ENCODE results near the gene PROX2. TPM values are rescaled to one million over a fixed set of nuclear protein-coding genes. Genes with fewer than 3 reads are reported as not detected.

PROX2 gene
- total and polyA plus RNA-seq, 2 donors (not counting 1 experiment from before 2014, with no cell fraction given), result 0.03 to 0.07 TPM

DNA sequence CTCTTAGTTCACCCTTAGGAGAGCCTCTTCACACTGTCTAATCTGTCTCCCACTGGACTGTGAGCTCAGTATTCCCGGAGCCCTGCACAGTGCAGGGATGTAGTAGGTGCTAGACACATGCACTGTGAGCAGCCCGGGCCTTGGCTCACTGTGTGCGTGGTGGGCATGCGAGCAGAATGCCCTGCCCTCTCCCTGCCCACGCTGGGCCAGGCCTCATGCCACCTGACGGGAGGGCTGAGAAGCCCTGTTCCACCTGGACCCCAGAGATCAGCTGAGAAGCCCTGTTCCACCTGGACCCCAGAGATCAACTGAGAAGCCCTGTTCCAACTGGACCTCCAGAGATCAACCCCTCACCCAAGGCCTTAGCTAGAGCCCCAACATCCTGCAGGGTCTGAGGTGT lies 36.2 kb upstream of the PROX2 start:
- DNase-seq, result no peak
- H3K4me2 ChIP-seq (replicated peaks; ENCODE audit: low read depth, low read length, poor library complexity, severe bottlenecking), result no peak overlapping the region

DNA sequence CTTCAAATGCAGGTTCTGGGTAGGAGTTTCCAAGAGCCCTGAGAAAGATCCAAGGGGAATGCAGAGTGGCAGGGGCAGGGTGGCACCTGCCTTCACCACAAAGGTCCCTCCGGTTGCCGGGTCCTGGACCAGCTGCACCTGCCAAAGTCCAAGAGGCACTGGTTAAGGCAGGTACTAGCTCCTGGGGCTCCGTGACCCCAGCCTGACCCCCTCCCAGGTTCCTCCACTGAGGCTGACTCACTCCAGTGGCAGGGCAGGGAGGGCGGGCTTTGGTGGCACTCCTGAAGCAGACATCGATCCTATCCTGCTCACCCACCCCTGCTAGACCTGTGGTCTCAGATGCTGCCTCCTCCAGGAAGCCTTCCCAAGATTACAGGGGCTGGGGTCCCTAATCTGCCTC lies 35.8 kb upstream of the PROX2 start:
- no peaks in the 10 kb centered on the region for H3K9me3 ChIP-seq (ENCODE audit: control extremely low read depth in 1 of 3, control insufficient read depth in 2 of 3, insufficient read depth in 1 of 3, low read length in 2 of 3)
- H3K27ac ChIP-seq (ENCODE audit: low read length in 2 of 2), result no peak overlapping the region
- no peak overlapping the region for H3K4me2 ChIP-seq (replicated peaks; ENCODE audit: low read depth, low read length, poor library complexity, severe bottlenecking)
- no peaks in the 10 kb centered on the region for H3K79me2 ChIP-seq (ENCODE audit: control insufficient read depth, insufficient read depth, low read length)
- ATAC-seq (ENCODE audit: low read depth) (no peak), DNase-seq (no peak)
- intact Hi-C loops (cut with micrococcal nuclease), result no loop called here
- CTCF ChIA-PET, result interaction anchor here (0.7 to 25.3 kb wide), 4 partner anchors 15 to 176 kb away, joined by 3 to 926 read pairs (median 6); partner anchors contain the start of genes DLST and PROX2
- no peak overlapping the region for H3K27ac Mint-ChIP-seq
- H3K27me3 Mint-ChIP-seq, result no peaks in the 10 kb centered on the region
- H3K4me3 Mint-ChIP-seq, result no peak overlapping the region
- H3K9me3 Mint-ChIP-seq (ENCODE audit: insufficient read depth), result no peaks in the 10 kb centered on the region
- H3K36me3 ChIP-seq (replicated peaks in 1 of 2; ENCODE audit: control extremely low read depth in 1 of 2, control insufficient read depth in 1 of 2, extremely low read depth in 1 of 2, insufficient read depth in 2 of 2, low read length in 1 of 2), result no peaks in the 10 kb centered on the region
- no peak overlapping the region for H3K4me3 ChIP-seq (ENCODE audit: control extremely low read depth in 1 of 5, extremely low read depth in 1 of 5, insufficient read depth in 1 of 5, low read depth in 2 of 5, low read length in 4 of 5)
- no peaks in the 10 kb centered on the region for H4K20me1 ChIP-seq (ENCODE audit: control insufficient read depth, insufficient read depth, low read length, poor library complexity, severe bottlenecking)
- WGBS (ENCODE audit: insufficient coverage), result 92% methylated on average over 5 of the region's 5 CpGs
- POLR2A ChIA-PET, result no interaction called here
- H2AFZ ChIP-seq (ENCODE audit: insufficient read depth, low read depth, low read length, poor library complexity, severe bottlenecking), result no peak overlapping the region
- no peak for TF ChIP-seq EZH2 (IDR thresholded peaks at IDR 0.05; ENCODE audit: borderline replicate concordance, insufficient read depth, low read depth, low read length, poor library complexity, severe bottlenecking)
- TF ChIP-seq, protein P1, sequence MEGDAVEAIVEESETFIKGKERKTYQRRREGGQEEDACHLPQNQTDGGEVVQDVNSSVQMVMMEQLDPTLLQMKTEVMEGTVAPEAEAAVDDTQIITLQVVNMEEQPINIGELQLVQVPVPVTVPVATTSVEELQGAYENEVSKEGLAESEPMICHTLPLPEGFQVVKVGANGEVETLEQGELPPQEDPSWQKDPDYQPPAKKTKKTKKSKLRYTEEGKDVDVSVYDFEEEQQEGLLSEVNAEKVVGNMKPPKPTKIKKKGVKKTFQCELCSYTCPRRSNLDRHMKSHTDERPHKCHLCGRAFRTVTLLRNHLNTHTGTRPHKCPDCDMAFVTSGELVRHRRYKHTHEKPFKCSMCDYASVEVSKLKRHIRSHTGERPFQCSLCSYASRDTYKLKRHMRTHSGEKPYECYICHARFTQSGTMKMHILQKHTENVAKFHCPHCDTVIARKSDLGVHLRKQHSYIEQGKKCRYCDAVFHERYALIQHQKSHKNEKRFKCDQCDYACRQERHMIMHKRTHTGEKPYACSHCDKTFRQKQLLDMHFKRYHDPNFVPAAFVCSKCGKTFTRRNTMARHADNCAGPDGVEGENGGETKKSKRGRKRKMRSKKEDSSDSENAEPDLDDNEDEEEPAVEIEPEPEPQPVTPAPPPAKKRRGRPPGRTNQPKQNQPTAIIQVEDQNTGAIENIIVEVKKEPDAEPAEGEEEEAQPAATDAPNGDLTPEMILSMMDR (IDR thresholded peaks at IDR 0.05), result no peak
- H3K4me1 Mint-ChIP-seq, result peaks cover 9% of the 10 kb centered on the region
- H3K9ac ChIP-seq (ENCODE audit: low read length), result no peak overlapping the region
- no peaks in the 10 kb centered on the region for H3K27me3 ChIP-seq (replicated peaks in 1 of 4; ENCODE audit: control extremely low read depth in 1 of 4, control insufficient read depth in 3 of 4, insufficient read depth in 4 of 4, low read length in 3 of 4)
- H3K4me1 ChIP-seq (ENCODE audit: control insufficient read depth in 2 of 2, insufficient read depth in 2 of 2, low read length in 2 of 2), result peaks cover 5 to 9% of the 10 kb centered on the region in 2 donors

More for the DNA sequence above, 36.2 kb upstream of the PROX2 start:
- ATAC-seq (ENCODE audit: low read depth), result no peak
- peaks cover 3 to 5% of the 10 kb centered on the region in 2 donors for H3K4me1 ChIP-seq (ENCODE audit: control insufficient read depth in 2 of 2, insufficient read depth in 2 of 2, low read length in 2 of 2)
- POLR2A ChIA-PET, result no interaction called here
- H3K27me3 Mint-ChIP-seq, result no peaks in the 10 kb centered on the region
- H2AFZ ChIP-seq (ENCODE audit: insufficient read depth, low read depth, low read length, poor library complexity, severe bottlenecking), result no peak overlapping the region
- H4K20me1 ChIP-seq (ENCODE audit: control insufficient read depth, insufficient read depth, low read length, poor library complexity, severe bottlenecking), result no peaks in the 10 kb centered on the region
- H3K9ac ChIP-seq (ENCODE audit: low read length), result no peak overlapping the region
- H3K79me2 ChIP-seq (ENCODE audit: control insufficient read depth, insufficient read depth, low read length), result no peaks in the 10 kb centered on the region
- H3K4me3 Mint-ChIP-seq, result no peak overlapping the region
- TF ChIP-seq, protein P1 (IDR thresholded peaks at IDR 0.05), result no peak
- no peak for TF ChIP-seq EZH2 (IDR thresholded peaks at IDR 0.05; ENCODE audit: borderline replicate concordance, insufficient read depth, low read depth, low read length, poor library complexity, severe bottlenecking)
- no peak overlapping the region for H3K4me3 ChIP-seq (ENCODE audit: control extremely low read depth in 1 of 5, extremely low read depth in 1 of 5, insufficient read depth in 1 of 5, low read depth in 2 of 5, low read length in 4 of 5)
- intact Hi-C loops (cut with micrococcal nuclease), result no loop called here
- WGBS (ENCODE audit: insufficient coverage), result 95% methylated on average over 6 of the region's 6 CpGs
- CTCF ChIA-PET, result interaction anchor here (0.7 to 25.3 kb wide), 3 partner anchors 15 to 46 kb away, joined by 3 to 926 read pairs (median 3); partner anchors contain the start of genes DLST and PROX2
- H3K27me3 ChIP-seq (replicated peaks in 1 of 4; ENCODE audit: control extremely low read depth in 1 of 4, control insufficient read depth in 3 of 4, insufficient read depth in 4 of 4, low read length in 3 of 4), result no peaks in the 10 kb centered on the region
- H3K4me1 Mint-ChIP-seq, result peaks cover 6% of the 10 kb centered on the region
- H3K36me3 ChIP-seq (replicated peaks in 1 of 2; ENCODE audit: control extremely low read depth in 1 of 2, control insufficient read depth in 1 of 2, extremely low read depth in 1 of 2, insufficient read depth in 2 of 2, low read length in 1 of 2), result no peaks in the 10 kb centered on the region
- H3K27ac Mint-ChIP-seq, result no peak overlapping the region
- H3K9me3 Mint-ChIP-seq (ENCODE audit: insufficient read depth), result no peaks in the 10 kb centered on the region
- H3K27ac ChIP-seq (ENCODE audit: low read length in 2 of 2), result no peak overlapping the region
- no peaks in the 10 kb centered on the region for H3K9me3 ChIP-seq (ENCODE audit: control extremely low read depth in 1 of 3, control insufficient read depth in 2 of 3, insufficient read depth in 1 of 3, low read length in 2 of 3)

Measured in B cell (primary cell).